Activated CD8-positive, alpha-beta memory T cell treated with anti-CD3 and anti-CD28 coated beads for 24 hours (primary cell): ENCODE data around the gene NOCT.
"Not testable (repeated sequence)": the region's sequence is repeated elsewhere in the genome, so short reads cannot be mapped to it uniquely, and the experiment has no call there.

Experiments
- DNase-seq: peaks from one replicate; pipeline ENCODE4 v3.0.0-alpha.2; 2020

NOCT gene

DNA sequence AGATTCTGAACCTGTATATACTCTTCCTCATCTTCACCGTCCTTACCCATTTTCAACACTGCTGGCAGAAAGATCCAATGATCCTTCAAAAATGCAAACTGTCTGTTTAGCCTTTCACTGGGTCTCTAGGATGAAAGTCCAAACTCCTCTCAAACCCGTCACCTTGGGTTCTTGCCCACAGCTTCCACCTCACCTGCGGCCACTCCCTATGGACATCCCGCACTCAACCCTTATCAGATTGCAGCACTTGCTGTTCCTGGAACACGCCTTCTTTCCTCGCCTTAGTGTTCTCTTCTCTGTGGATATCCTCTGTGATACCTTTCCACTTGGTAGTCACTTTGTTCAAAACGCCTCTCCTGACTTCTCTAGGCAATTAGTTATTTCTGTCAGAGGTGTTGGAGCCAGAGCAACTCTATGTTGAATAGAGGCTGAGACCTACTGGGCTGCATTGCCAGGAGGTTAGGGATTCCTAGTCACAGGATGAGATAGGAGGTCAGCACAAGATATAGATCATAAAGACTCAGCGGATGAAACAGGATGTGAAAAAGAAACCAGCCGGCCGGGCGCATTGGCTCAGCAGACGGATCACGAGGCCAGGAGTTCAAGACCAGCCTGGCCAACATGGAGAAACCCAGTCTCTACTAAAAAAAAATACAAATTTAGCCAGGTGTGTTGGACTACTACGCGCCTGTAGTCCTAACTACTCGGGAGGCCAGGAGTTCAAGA is 4.2 kb upstream of the NOCT start:
- DNase-seq = no peak

DNA sequence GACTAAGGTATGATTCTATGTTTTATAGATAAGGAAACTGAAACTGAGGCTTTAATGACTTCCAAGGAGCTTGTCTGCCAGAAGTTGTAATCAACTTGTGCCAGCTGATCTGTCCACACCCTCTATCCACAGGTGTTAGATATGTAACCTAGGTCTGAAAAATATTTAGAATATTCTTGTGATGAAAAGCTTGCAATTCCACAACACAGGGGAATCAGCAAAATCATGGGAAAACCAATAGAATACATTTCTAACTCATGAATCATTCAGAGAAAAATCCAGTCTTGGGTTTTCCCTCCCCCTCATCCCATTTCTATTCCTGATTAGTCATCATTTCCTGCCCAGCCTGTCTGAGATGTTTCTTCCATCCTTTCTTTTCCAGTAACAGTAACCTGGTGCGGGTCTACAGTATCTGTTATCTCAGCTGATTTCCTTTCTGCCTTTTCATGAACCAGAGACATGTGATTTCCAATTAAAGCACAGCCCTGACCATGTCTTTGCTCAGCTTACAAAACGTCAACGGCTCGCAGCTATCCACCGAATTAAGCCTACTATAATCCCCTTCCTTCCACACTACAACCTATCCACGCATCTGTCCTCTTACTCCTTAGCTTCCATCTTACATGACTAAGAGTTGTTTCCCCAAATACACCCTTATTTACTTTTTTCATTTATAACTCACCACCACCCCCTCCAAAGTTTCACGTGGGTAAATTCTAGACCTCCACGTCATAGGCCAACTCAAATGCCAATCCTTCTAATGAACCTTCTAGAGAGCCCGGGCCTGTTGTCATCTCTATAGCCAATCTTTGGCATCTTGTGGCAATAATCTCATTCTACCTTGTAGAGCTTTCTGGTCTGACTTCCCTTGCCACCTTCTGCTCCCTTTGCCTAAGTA is 961 bp upstream of the NOCT start:
- DNase-seq = peak; percentile 58

- no peak for DNase-seq
Observed at GRCh38 chr4:139015948-139016471, 429 bp downstream of the NOCT start.

- no peak for DNase-seq
Observed at GRCh38 chr4:139017861-139018260, 2.3 kb downstream of the NOCT start.

- DNase-seq = no peak
Observed at GRCh38 chr4:139018501-139018900, 2.9 kb downstream of the NOCT start.

DNA sequence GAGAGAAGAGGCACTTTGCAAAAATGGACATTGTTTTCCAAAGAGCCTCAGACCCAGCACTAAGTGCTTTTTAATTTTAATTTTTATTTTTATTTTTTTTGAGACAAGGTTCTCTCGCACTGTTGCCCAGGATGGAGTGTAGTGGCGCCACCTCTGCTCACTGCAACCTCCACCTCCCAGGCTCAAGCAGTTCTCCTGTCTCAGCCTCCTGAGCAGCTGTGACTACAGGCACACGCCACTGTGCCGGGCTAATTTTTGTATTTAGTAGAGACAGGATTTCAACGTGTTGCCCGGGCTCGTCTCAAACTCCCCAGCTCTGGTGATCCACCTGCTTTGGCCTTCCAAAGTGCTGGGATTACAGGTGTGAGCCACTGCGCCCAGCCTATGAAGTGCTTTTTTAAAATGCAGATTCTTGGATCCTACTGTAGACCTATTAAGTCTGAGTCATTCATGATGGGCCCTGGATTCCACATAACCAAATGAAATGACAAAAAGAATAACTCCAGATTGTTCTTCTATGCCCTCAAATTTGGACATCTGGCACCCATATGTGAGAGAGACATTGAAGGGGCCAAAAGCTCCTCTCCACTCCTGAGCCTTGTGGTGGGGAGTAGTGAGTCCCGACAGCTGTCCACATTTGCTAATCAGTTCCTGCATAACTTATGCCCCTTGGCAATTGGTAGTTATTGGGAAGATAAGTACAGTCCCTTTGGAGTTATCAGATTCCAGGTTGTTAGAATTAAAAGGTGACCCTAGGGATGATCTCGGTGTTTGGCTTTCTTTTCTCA is 3.6 kb downstream of the NOCT start:
- DNase-seq = no peak

DNA sequence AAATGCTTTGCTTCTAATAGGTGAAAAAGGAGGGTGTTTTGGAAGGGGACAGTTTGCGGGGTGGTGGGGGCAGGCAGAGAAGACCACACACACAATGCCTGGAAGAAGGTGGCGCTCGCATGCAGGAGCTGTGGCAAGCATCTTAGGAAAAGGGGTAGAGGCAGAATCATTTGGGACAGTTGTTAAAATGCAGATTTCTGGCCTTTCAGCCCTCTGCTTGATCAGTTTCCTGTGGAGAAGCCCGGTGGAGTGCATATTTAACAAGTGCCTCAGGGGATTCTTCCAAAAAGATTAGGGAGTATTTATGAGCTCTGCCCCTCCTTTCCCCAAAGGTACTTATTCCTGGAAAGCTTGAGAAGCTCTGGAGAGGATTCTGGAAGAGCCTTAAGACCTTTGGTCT is 4.8 kb downstream of the NOCT start:
- no peak for DNase-seq

- DNase-seq = not testable (repeated sequence)
Observed at GRCh38 chr4:139021071-139021470, 5.5 kb downstream of the NOCT start.

GRCh38 chr4:139022835-139023234 is 7.3 kb downstream of the NOCT start:
- no peak for DNase-seq

DNA sequence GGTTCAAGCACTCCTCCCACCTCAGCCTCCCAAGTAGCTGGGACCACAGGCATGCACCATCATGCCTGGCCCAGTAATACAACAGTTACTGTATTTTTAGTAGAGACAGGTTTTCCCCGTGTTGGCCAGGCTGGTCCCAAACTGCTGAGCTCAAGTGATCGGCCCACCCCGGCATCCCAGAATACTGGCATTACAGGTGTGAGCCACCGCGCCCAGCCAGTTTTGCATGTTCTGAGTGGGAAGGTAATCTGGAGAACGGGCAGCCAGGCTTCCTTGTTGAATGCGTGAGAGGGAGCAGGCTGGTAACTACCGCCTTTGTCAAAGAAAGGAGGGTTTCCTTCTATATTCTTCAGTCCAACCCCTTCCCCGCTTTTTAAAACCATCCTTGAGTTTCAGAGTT is 9.1 kb downstream of the NOCT start:
- DNase-seq = no peak

DNA sequence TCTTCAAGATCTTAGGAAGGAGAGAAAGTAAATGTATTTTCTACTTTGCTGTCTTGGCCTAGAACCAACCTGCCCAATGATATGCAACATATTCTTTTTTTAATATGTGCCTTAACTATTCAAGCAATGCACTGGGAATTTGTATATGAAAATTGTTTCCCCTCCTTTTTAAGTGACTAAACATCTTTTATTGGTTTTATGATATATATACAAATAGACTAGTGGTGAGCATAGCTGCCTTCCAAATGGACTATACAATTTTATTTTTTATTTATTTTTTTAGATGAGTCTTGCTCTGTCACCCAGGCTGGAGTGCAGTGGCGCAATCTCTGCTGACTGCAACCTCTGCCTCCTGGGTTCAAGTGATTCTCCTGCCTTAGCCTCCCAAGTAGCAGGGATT is 10.3 kb downstream of the NOCT start:
- DNase-seq = no peak

DNA sequence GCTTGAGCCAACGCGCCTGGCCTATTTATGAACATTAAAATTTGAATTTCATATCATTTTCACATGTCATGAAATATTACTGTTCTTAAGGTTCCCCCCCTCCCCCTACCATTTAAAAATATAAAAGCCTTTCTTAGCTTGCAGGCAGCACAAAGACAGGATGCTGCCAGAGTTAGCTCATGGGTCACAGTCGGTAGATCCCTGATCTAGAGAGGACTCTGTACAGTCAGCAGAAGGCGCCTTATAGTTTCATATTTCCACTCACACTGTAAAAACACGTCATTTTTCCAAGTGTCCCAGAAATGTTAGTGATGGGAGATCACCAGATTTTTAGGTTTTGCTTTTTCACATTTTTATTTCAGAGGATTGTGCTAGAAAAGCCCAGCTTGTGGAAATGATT is 12.2 kb downstream of the NOCT start:
- no peak for DNase-seq

- no peak for DNase-seq
Observed at GRCh38 chr4:139028191-139028661, 12.6 kb downstream of the NOCT start.

GRCh38 chr4:139029866-139030363 is 14.3 kb downstream of the NOCT start:
- DNase-seq = not testable (repeated sequence)

GRCh38 chr4:139030614-139031235 is 15.1 kb downstream of the NOCT start:
- peak; percentile 83 for DNase-seq

DNA sequence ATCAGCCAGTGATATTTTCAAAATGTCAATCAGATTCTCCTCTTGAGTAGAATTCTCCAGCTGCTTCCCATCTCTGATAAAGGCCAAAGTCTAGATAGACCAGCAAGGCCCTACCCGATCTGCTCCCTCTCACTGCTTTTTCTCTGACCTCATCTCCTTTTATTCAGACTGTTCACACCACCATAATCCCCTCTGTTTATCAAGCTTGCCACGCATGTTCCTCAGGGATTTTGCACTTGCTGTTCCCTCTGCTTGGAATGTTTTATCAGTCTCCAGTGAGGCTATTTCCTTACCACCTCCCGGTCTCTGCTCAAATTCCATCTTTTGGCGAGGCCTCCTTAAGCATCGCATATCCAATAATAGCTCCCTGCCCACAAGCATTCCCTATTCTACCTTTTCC is 20.1 kb downstream of the NOCT start:
- DNase-seq = no peak

- DNase-seq = no peak
Observed at GRCh38 chr4:139036885-139037284, 21.3 kb downstream of the NOCT start.

DNA sequence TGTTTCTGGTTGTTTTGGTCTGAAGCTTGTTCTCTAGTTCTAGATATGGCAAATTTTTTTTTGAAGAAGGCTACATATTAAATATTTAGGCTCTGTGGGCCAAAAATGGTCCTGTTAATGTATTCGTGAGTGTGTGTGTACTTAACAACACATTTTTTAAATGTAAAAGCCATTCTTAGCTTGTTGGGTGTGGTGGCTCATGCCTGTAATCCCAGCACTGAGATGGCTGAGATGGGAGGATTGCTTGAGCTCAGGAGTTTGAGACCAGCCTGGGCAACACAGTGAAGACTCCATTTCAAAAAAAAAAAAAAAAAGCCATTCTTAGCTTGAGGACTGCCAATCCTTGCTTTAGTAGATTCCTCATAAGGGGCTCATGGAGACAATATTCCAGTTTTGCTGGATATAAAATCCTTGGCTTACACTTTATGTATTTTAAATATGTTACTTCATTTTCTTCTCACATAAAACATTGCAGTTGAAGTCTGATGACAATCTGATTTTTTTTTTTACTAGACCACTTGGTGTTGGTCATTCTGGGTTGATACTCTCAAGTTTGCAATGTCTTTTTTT is 23.4 kb downstream of the NOCT start:
- DNase-seq = no peak

DNA sequence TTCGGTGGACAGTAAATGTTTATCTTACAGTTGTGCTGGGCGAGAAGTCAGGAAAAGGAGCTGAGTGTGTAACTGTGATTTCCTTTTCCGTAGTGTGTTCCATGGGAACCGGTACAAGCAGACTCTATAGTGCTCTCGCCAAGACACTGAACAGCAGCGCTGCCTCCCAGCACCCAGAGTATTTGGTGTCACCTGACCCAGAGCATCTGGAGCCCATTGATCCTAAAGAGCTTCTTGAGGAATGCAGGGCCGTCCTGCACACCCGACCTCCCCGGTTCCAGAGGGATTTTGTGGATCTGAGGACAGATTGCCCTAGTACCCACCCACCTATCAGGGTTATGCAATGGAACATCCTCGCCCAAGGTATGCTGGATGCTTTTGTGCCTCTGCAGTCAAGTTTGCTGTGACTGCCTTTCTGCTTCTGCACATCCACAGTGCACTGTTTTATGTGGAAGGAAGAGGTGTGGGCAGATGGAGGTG is 27.4 kb downstream of the NOCT start:
- no peak for DNase-seq

DNA sequence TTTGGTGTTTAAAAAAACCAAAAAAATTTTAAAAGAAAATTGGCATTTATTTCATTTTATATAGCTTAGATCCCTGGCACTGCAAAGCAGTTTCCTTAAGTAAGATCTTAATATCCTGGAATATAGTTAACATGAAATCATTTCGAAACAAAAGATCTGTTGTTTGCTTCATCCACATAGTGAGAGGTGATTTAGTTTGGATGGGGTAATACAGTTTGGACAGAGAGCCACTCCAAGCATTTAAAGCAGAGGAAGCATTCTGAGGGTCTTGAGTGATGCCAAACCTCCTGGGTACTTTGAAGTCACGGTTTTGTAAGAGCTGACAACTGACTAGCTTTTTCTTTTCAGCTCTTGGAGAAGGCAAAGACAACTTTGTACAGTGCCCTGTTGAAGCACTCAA is 28.7 kb downstream of the NOCT start:
- no peak for DNase-seq

DNA sequence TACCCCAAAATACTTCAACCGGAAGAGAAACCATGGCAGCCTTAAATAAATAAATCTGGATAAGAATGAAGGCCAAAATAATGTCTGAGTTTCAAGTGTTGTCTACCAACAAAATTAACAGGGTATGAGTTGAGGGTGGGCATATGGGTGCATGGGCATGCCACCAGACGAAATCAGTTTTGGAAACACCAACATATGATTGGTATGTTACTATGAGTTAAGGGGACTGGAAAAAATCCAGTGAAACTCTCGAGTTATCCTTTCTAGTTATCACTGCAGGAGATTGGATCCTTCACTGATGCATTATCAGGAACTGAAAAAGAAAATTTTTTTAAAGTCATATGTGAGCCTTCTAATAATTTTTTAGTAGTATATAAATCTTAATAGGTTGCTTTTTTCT is 32.4 kb downstream of the NOCT start:
- no peak for DNase-seq

- DNase-seq = no peak
Observed at GRCh38 chr4:139050446-139050845, 34.9 kb downstream of the NOCT start.
